ENCODE measurements around the gene DPP8. TPM values are rescaled to one million over a fixed set of nuclear protein-coding genes. Genes with fewer than 3 reads are reported as not detected.

Gene DPP8
- total RNA-seq, 1 donor from 2014 or later, result 28.4 TPM

DNA sequence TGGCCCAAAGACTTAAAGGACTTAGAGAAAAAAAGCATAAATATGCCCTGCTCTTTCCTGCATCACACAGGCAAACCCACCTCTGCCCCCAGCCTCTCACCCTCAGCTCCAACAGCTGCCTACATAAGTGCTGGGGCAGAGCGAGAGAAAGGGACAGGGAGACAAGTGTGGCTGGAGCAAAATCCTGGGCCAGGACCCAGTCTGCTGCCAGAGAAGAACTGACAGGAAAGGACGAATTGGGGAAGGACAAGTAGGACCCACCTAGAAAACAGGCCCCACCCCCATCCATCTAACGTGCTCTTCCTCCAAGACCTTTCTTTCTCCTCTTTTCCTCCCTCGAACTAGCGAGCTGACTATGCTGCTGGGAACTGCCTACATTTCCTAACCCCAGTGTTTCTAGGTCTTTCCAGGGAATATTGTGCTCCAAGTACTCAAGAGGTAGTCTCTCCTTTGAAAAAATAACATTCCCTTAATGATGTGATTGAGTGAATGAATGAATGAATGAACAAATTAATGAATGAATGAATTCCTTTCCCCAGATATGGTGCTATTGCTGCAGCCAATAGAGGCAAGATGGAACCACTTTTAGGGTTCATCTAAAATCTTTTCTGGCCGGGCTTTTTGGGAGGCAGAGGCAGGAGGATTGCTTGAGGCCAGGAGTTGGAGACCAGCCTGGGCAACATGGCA, 113.2 kb downstream of the DPP8 start:
- FAIRE-seq, result no peak
- H3K27me3 ChIP-seq (ENCODE audit: control insufficient read depth, insufficient read depth, low read length), result peaks cover 2% of the 10 kb centered on the region

GRCh38 chr15:65402961-65403360, 114.5 kb downstream of the DPP8 start:
- Histone ChIP-seq H3K4me3 (ENCODE audit: low read depth, low read length) (no peak overlapping the region), H3K36me3 (ENCODE audit: control insufficient read depth, insufficient read depth, low read length) (no peaks in the 10 kb centered on the region), H3K27me3 (ENCODE audit: control insufficient read depth, insufficient read depth, low read length) (peaks cover 2% of the 10 kb centered on the region)
- no peak for FAIRE-seq
- TF ChIP-seq, protein P1, sequence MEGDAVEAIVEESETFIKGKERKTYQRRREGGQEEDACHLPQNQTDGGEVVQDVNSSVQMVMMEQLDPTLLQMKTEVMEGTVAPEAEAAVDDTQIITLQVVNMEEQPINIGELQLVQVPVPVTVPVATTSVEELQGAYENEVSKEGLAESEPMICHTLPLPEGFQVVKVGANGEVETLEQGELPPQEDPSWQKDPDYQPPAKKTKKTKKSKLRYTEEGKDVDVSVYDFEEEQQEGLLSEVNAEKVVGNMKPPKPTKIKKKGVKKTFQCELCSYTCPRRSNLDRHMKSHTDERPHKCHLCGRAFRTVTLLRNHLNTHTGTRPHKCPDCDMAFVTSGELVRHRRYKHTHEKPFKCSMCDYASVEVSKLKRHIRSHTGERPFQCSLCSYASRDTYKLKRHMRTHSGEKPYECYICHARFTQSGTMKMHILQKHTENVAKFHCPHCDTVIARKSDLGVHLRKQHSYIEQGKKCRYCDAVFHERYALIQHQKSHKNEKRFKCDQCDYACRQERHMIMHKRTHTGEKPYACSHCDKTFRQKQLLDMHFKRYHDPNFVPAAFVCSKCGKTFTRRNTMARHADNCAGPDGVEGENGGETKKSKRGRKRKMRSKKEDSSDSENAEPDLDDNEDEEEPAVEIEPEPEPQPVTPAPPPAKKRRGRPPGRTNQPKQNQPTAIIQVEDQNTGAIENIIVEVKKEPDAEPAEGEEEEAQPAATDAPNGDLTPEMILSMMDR (IDR thresholded peaks at IDR 0.05; ENCODE audit: insufficient read depth, low read length, severe bottlenecking), result no peak
- DNase-seq (ENCODE audit: low read depth), result no peak

More for the DNA sequence above, 113.2 kb downstream of the DPP8 start:
- DNase-seq (ENCODE audit: low read depth), result no peak
- H3K4me3 ChIP-seq (ENCODE audit: low read depth, low read length), result no peak overlapping the region
- TF ChIP-seq, protein P1 (IDR thresholded peaks at IDR 0.05; ENCODE audit: insufficient read depth, low read length, severe bottlenecking), result no peak
- no peaks in the 10 kb centered on the region for H3K36me3 ChIP-seq (ENCODE audit: control insufficient read depth, insufficient read depth, low read length)

- peaks cover 6% of the 10 kb centered on the region for H3K27me3 ChIP-seq (ENCODE audit: control insufficient read depth, insufficient read depth, low read length)
- no peak overlapping the region for H3K4me3 ChIP-seq (ENCODE audit: low read depth, low read length)
- H3K36me3 ChIP-seq (ENCODE audit: control insufficient read depth, insufficient read depth, low read length), result no peaks in the 10 kb centered on the region
- TF ChIP-seq, protein P1 (IDR thresholded peaks at IDR 0.05; ENCODE audit: insufficient read depth, low read length, severe bottlenecking), result no peak
- DNase-seq (ENCODE audit: low read depth), result no peak
- FAIRE-seq, result no peak
Measured at GRCh38 chr15:65401611-65402240, 115.8 kb downstream of the DPP8 start.

DNA sequence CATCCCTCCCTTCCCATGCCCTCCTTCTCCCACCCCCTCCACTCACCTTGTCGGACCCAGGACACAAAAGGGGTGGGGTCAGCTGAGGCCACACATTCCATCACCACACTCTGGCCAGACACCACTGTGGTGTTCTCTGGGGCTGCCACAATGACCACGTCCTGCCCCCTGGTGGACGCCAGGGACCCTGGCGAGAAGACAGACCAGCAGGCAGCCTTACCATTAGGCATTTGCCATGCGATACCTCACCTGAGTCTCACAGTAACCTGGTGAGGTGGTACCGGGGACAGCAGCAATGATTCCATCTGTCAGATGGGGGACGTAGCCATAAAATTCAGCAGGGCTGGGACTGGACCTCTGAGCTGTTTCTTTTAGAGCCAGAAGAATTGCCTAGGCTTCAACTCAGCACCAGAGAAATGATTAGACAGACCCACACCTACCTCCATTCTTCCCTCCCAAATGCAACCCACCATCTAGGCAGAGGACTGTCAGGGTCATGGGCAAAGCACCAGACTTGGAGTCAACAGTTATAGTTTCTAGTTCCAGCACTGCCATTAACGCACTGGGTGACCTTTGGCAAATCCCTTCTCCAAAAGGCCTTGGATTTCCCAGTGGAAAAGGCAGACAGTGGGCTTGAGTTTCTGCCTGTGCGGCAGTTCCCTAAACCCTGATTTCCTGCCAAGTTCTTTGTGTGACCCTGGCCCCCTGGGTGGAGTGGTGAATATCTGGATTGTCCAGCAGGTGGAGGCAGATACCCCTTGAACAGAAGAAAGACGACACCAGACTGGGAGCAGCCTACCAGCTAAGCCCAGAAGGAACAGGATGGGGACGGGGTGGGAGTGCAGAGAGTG, 116.5 kb downstream of the DPP8 start:
- H3K27me3 ChIP-seq (ENCODE audit: control insufficient read depth, insufficient read depth, low read length), result peaks cover 10% of the 10 kb centered on the region
- TF ChIP-seq, protein P1 (IDR thresholded peaks at IDR 0.05; ENCODE audit: insufficient read depth, low read length, severe bottlenecking), result peak; percentile 90
- DNase-seq (ENCODE audit: low read depth) (peak; percentile 50), FAIRE-seq (peak; percentile 86)
- H3K36me3 ChIP-seq (ENCODE audit: control insufficient read depth, insufficient read depth, low read length), result no peaks in the 10 kb centered on the region
- H3K4me3 ChIP-seq (ENCODE audit: low read depth, low read length), result no peak overlapping the region

DNA sequence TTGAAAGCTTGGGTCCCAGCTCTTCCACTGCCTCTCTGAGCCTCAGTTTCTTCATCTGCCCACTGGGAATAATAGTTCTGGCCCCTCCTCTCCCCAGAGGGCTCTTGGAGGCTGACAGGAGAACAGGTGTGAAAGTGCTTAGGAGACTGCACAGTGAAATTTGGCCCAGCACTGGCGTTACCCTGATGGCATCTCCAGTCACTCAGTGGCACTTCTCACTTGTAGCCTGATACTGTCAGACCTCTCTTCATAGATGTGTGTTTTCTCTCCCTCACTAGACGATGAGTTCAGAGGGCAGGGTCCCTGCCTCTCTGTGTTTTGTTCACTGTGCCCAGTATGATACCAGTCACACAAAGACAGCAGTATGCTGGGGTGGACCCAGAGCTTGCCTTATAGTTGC, 117.5 kb downstream of the DPP8 start:
- Histone ChIP-seq H3K27me3 (ENCODE audit: control insufficient read depth, insufficient read depth, low read length) (peaks cover 18% of the 10 kb centered on the region), H3K36me3 (ENCODE audit: control insufficient read depth, insufficient read depth, low read length) (no peaks in the 10 kb centered on the region), H3K4me3 (ENCODE audit: low read depth, low read length) (no peak overlapping the region)
- TF ChIP-seq, protein P1 (IDR thresholded peaks at IDR 0.05; ENCODE audit: insufficient read depth, low read length, severe bottlenecking), result no peak
- no peak for FAIRE-seq
- DNase-seq (ENCODE audit: low read depth), result no peak
